Activated CD4-positive, alpha-beta T cell treated with anti-CD3 and anti-CD28 coated beads for 36 hours (primary cell): ENCODE results near the gene SNX30. TPM values are rescaled to one million over a fixed set of nuclear protein-coding genes. Genes with fewer than 3 reads are reported as not detected.

Experiments
- ATAC-seq: fragments of 200-7000 bp; cut with Tn5 transposase; one replicate; pipeline ENCODE4 v1.10.0; 2021; ENCODE audit warnings: mild to moderate bottlenecking, moderate library complexity
- CTCF ChIA-PET: fragments of 350-600 bp; sonication (Branson Sonifier 250); formaldehyde crosslinking; loops from one replicate; lab custom pipeline; 2021; ENCODE audit warnings: antibody characterized with exemption; lab: Charles Lee
- POLR2A ChIA-PET: fragments of 350-600 bp; sonication (Branson Sonifier 250); formaldehyde crosslinking; loops from one replicate; lab custom pipeline; 2021; ENCODE audit warnings: antibody characterized with exemption, inconsistent platforms; lab: Charles Lee
- DNase-seq: peaks from one replicate; pipeline ENCODE4 v3.0.0-alpha.2; 2020
- H3K27ac Mint-ChIP-seq: one replicate; pipeline ENCODE4 v1.8.0; 2021; ENCODE audit warnings: mixed read lengths
- H3K27me3 Mint-ChIP-seq: one replicate; pipeline ENCODE4 v1.8.0; 2021; ENCODE audit warnings: mixed read lengths
- H3K36me3 Mint-ChIP-seq: one replicate; pipeline ENCODE4 v1.8.0; 2021; ENCODE audit warnings: low read depth, mixed read lengths
- H3K4me1 Mint-ChIP-seq: one replicate; pipeline ENCODE4 v1.8.0; 2021; ENCODE audit warnings: mixed read lengths
- H3K4me3 Mint-ChIP-seq: one replicate; pipeline ENCODE4 v1.8.0; 2021; ENCODE audit warnings: mild to moderate bottlenecking, moderate library complexity, mixed read lengths
- H3K9me3 Mint-ChIP-seq: one replicate; pipeline ENCODE4 v1.8.0; 2021; ENCODE audit warnings: low read depth, mixed read lengths
- intact Hi-C, 2 experiments: fragments of 100-400 bp; cut with DNase I in 1 of 2; cut with micrococcal nuclease in 1 of 2; formaldehyde crosslinking; loops; one replicate each; pipeline versions ENCODE4 v1.14.2 to v1.15.1; 2022 to 2024; cut with DNase I, micrococcal nuclease
- total RNA-seq, 2 experiments: library from RNA; stranded (reverse); gene quantifications; one replicate each; pipeline ENCODE4 v1.2.3, GENCODE V29; 2021

SNX30 gene
- total RNA-seq, 2 experiments from 2014 or later = 4.2 to 4.6 TPM

DNA sequence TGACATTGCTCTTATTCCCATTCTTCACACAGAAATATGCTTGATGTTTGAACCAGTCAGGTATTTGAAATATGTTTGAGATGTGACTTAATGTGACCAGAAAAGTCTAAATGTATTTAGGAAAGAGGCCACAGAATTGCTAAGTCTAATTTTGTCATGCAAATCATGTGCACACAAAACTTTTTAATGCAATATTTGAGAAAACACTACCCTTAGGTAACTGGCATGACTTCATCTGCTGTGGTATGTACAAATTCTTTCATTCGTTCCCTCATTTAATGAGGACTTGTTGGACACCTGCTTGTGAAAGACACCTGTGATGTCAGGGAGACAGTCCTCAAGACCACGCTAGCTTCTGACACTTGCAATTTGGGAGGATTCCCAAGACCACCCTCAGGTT, 161.2 kb downstream of the SNX30 start:
- no peaks in the 10 kb centered on the region for H3K4me1 Mint-ChIP-seq
- ATAC-seq = no peak
- intact Hi-C loops = no loop called here
- no peak for DNase-seq
- peaks cover 8% of the 10 kb centered on the region for H3K27me3 Mint-ChIP-seq
- H3K36me3 Mint-ChIP-seq = no peaks in the 10 kb centered on the region
- H3K9me3 Mint-ChIP-seq = no peaks in the 10 kb centered on the region
- ChIA-PET CTCF (interaction anchor here (1.2 kb wide), 1 partner anchor 9 kb away, joined by 5 read pairs; no protein-coding TSS in a partner anchor), POLR2A (no interaction called here)
- no peak overlapping the region for H3K27ac Mint-ChIP-seq
- H3K4me3 Mint-ChIP-seq = no peak overlapping the region

DNA sequence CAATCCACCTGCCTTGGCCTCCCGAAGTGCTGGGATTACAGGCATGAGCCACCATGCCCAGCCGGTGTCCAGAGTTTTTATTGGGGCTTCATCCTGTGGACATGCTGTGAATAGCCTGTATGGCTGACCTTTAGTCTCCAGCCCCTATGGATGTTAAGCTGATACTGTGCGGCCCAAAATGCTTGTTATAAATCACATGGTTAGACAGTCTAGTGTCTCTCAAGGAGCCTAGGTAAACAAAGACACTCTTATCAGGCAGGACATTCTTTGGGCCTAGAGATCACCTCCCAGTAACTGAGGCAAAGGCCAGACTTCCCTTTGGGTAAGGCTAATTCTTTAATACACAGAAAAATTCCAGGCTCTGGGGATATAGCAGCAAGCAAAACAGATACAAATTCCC, 162.1 kb downstream of the SNX30 start:
- intact Hi-C loops = no loop called here
- ATAC-seq = no peak
- ChIA-PET CTCF (interaction anchor here (1.2 kb wide), 1 partner anchor 10 kb away, joined by 5 read pairs; no protein-coding TSS in a partner anchor), POLR2A (no interaction called here)
- Mint-ChIP-seq H3K36me3 (no peaks in the 10 kb centered on the region), H3K4me3 (no peak overlapping the region), H3K27ac (no peak overlapping the region), H3K9me3 (no peaks in the 10 kb centered on the region), H3K27me3 (peaks cover 8% of the 10 kb centered on the region), H3K4me1 (no peaks in the 10 kb centered on the region)
- no peak for DNase-seq

DNA sequence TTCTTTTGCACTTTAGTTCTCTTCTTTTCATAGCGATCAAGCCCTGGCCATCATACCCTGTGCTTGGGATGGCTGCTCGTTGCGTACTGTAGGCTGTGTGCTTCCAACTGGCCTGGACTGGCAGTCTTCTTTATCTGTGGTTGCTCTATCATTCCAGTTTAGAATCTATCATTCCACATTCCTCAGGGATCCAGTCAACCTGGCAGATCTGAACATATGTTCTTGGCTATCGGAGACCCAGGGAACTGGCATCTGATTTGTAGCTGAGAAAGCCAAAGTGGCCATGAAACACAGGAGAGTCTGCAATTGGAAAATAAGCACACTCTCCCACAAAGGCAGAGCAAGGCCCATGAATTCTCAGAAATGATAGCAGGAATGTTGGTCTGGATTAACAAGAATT, 162.8 kb downstream of the SNX30 start:
- Mint-ChIP-seq H3K36me3 (no peaks in the 10 kb centered on the region), H3K27ac (no peak overlapping the region), H3K4me3 (no peak overlapping the region), H3K9me3 (no peaks in the 10 kb centered on the region), H3K27me3 (peaks cover 8% of the 10 kb centered on the region), H3K4me1 (no peaks in the 10 kb centered on the region)
- POLR2A ChIA-PET = no interaction called here
- no peak for ATAC-seq
- intact Hi-C loops = no loop called here
- DNase-seq = no peak
- CTCF ChIA-PET = interaction anchor here (1.1 kb wide), 1 partner anchor 10 kb away, joined by 7 read pairs; no protein-coding TSS in a partner anchor

DNA sequence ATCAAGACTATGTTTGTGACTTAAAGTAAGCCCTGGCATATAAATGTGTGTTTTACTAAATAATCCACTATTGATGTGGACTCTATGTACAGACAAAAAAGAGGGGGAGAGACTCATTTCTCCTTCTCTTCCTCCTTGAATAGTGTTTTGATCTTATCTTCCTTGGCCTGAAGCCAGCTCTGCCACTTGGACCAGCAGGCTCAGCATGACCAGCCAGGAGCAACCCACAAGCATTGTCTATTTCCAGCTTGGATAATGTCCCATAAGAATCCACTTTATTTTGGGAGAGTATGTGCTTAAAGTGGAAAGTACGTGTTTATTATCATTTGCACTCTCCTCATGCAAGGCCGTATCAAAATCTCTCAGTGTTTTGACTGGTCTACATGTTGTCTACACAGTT, 164.0 kb downstream of the SNX30 start:
- H3K4me3 Mint-ChIP-seq = no peak overlapping the region
- CTCF ChIA-PET = no interaction called here

DNA sequence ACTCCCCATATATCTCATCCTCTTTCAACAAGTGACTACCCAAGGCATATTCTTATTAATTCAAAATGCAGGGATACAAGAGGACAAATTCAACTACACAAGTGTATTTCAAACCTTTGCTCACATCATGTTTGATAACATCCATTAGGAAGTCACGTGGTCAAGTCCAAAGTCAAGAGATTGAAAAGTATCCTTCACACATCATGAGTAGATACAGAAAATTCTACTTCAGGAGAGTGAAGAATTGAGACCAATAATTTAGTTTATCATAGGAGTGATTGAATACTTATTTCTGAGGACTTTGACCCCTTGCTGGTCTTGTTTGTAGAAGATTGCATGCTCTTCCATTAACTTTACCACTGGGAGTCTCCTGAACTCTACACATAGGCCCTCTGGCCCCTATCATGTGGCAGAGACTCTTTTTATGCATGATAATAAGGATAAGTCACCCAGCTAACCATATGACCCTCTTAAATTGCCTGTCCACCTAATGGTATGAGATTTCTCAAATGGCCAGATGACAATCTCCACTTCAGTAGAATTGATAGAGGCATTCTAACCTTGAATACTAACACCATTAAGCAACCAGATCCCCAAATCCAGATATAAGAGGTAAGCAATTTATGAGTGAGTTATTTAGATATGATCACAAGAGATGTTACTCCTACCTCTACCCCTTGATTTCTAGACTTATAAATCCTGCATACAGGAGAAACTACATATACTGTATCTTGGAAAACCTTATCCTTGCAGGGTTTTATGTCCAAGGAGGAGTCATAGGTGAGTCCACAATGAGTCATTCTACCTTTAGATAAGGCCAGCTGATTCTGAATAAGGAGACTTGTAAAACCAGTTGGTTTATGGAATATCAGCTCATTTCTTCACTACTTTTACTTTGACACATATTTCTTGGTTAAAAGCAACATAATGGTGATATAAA, 166.8 kb downstream of the SNX30 start:
- no peaks in the 10 kb centered on the region for H3K36me3 Mint-ChIP-seq
- DNase-seq (no peak), ATAC-seq (no peak)
- no peak overlapping the region for H3K4me3 Mint-ChIP-seq
- H3K27ac Mint-ChIP-seq = no peak overlapping the region
- peaks cover 7% of the 10 kb centered on the region for H3K27me3 Mint-ChIP-seq
- no peaks in the 10 kb centered on the region for H3K9me3 Mint-ChIP-seq
- ChIA-PET CTCF (interaction anchor here (0.6 to 1.0 kb wide), 2 partner anchors 195 to 1767 kb away, joined by 3 to 4 read pairs; no protein-coding TSS in a partner anchor), POLR2A (no interaction called here)
- peaks cover 2% of the 10 kb centered on the region for H3K4me1 Mint-ChIP-seq
- intact Hi-C loops = no loop called here

More for the DNA sequence above, 164.0 kb downstream of the SNX30 start:
- no peak for DNase-seq
- H3K27ac Mint-ChIP-seq = no peak overlapping the region
- ATAC-seq = no peak
- POLR2A ChIA-PET = no interaction called here
- no peaks in the 10 kb centered on the region for H3K4me1 Mint-ChIP-seq
- H3K27me3 Mint-ChIP-seq = peaks cover 7% of the 10 kb centered on the region
- intact Hi-C loops = no loop called here
- no peaks in the 10 kb centered on the region for H3K9me3 Mint-ChIP-seq
- H3K36me3 Mint-ChIP-seq = no peaks in the 10 kb centered on the region

DNA sequence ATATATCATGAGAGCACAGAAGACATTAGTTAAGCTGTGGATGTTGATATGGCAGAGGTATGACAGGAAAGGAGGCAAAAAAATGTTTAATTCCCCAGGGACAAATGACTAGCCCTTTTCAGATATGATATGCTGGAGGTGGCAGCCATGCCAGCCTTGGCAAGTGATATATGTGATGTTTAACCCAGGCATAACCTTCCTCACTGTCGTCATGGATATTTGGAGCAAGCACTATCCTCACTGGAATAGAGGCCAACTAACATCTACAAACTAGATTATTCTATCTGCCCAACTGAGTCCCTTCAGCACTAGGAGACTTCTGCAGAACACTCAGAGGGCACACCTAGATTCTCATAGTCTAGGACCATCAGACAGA, 167.4 kb downstream of the SNX30 start:
- DNase-seq (no peak), ATAC-seq (no peak)
- Mint-ChIP-seq H3K9me3 (no peaks in the 10 kb centered on the region), H3K27ac (no peak overlapping the region), H3K4me1 (peaks cover 2% of the 10 kb centered on the region), H3K36me3 (no peaks in the 10 kb centered on the region), H3K4me3 (no peak overlapping the region), H3K27me3 (peaks cover 7% of the 10 kb centered on the region)
- ChIA-PET CTCF (interaction anchor here (0.6 to 1.0 kb wide), 2 partner anchors 194 to 1767 kb away, joined by 3 to 4 read pairs; no protein-coding TSS in a partner anchor), POLR2A (no interaction called here)
- intact Hi-C loops = no loop called here

DNA sequence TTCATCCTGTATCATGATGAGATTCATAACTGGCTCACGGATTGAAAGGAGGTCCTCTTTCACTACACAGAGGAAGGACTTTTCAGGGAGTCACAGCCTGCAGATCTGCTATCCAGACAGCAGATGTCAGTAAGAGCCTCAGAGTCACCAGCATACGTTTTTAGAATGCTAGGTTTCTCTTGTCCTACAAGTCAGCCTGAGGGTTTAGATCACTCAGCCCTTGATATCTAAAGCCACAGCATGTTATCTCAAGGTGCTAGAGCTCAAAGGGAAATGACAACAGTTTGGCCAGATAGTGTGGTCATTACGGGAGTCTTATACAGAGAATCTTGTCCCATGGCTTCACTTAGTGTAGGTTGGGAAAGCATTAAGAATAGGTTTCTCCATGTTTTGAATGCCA, 171.0 kb downstream of the SNX30 start:
- no peak overlapping the region for H3K27ac Mint-ChIP-seq
- POLR2A ChIA-PET = no interaction called here
- ATAC-seq = peak; percentile 66
- H3K4me1 Mint-ChIP-seq = peaks cover 2% of the 10 kb centered on the region
- H3K4me3 Mint-ChIP-seq = no peak overlapping the region
- H3K9me3 Mint-ChIP-seq = no peaks in the 10 kb centered on the region
- intact Hi-C loops = loop anchor here in 1 of 2 experiments (5.0 kb wide), 1 partner anchor 191 kb away; no protein-coding TSS in a partner anchor
- H3K27me3 Mint-ChIP-seq = peaks cover 13% of the 10 kb centered on the region
- DNase-seq = no peak
- H3K36me3 Mint-ChIP-seq = no peaks in the 10 kb centered on the region
- CTCF ChIA-PET = interaction anchor here (0.6 to 2.4 kb wide), 5 partner anchors 16 to 190 kb away, joined by 3 to 17 read pairs (median 3); no protein-coding TSS in a partner anchor

Other genes with a start within 250 kb of the SNX30 start
- 10 to 100 TPM; 37.3 to 37.7 TPM for gene INIP, start 32.6 kb upstream of the SNX30 start, total RNA-seq
- not detected for gene SLC46A2, start 140.1 kb downstream of the SNX30 start, total RNA-seq